WTC11 (cell line): ENCODE data around the gene LNX2. TPM values are rescaled to one million over a fixed set of nuclear protein-coding genes. Genes with fewer than 3 reads are reported as not detected.

Source experiments
- ATAC-seq: fragments of 200-7000 bp; cut with Tn5 transposase; 2 replicates; pipeline ENCODE4 v1.10.0; 2021; ENCODE audit warnings: mild to moderate bottlenecking, moderate library complexity
- CTCF ChIA-PET: fragments of 300-600 bp; sonication (Branson Sonifier 250); formaldehyde crosslinking; loops from one replicate; lab custom pipeline; 2021; ENCODE audit warnings: antibody characterized with exemption; lab: Charles Lee
- POLR2A ChIA-PET: fragments of 350-600 bp; sonication (Branson Sonifier 250); formaldehyde crosslinking; loops from one replicate; lab custom pipeline; 2021; ENCODE audit warnings: antibody characterized with exemption; lab: Charles Lee
- DNase-seq: peaks from one replicate; pipeline ENCODE4 v3.0.0; 2021; ENCODE audit warnings: low spot score
- H3K27ac Mint-ChIP-seq: 2 replicates; pipeline ENCODE4 v1.8.0; 2021; ENCODE audit warnings: mixed read lengths
- H3K27me3 Mint-ChIP-seq: 2 replicates; pipeline ENCODE4 v1.8.0; 2021; ENCODE audit warnings: low read depth, mild to moderate bottlenecking, moderate library complexity, mixed read lengths
- H3K36me3 Mint-ChIP-seq: 2 replicates; pipeline ENCODE4 v1.8.0; 2021; ENCODE audit warnings: mixed read lengths
- H3K4me1 Mint-ChIP-seq: 2 replicates; pipeline ENCODE4 v1.8.0; 2022; ENCODE audit warnings: mixed read lengths
- H3K4me3 Mint-ChIP-seq: 2 replicates; pipeline ENCODE4 v1.8.0; 2021; ENCODE audit warnings: mild to moderate bottlenecking, moderate library complexity, mixed read lengths
- H3K9me3 Mint-ChIP-seq: 2 replicates; pipeline ENCODE4 v1.8.0; 2021; ENCODE audit warnings: mixed read lengths
- FOXJ3 ChIP-seq: sonication (generic); formaldehyde crosslinking; IDR thresholded peaks from 2 replicates; pipeline ENCODE4 v1.9.0; 2021; ENCODE audit warnings: missing genetic modification reagents, mild to moderate bottlenecking, borderline replicate concordance
- FOXK1 ChIP-seq: sonication (generic); formaldehyde crosslinking; IDR thresholded peaks from 2 replicates; pipeline ENCODE4 v1.8.0; 2022; ENCODE audit warnings: mild to moderate bottlenecking, moderate library complexity, missing genetic modification reagents
- FOXP1 ChIP-seq: sonication (generic); formaldehyde crosslinking; IDR thresholded peaks from 2 replicates; pipeline ENCODE4 v1.8.0; 2022; ENCODE audit warnings: missing genetic modification reagents, mild to moderate bottlenecking, moderate library complexity, borderline replicate concordance
- HMGA2 ChIP-seq: fragments of 250-450 bp; sonication (Bioruptor Pico); IDR thresholded peaks from 2 replicates; pipeline ENCODE4 v1.4.0; 2021; ENCODE audit warnings: mild to moderate bottlenecking, moderate library complexity
- IRF2 ChIP-seq: sonication (generic); formaldehyde crosslinking; IDR thresholded peaks from 2 replicates; pipeline ENCODE4 v1.8.0; 2022; ENCODE audit warnings: low read depth, missing genetic modification reagents, borderline replicate concordance
- JAZF1 ChIP-seq: fragments of 250-450 bp; sonication (Bioruptor Pico); IDR thresholded peaks from 2 replicates; pipeline ENCODE4 v1.9.0; 2021; ENCODE audit warnings: moderate library complexity, mild to moderate bottlenecking, inconsistent platforms
- MYBL2 ChIP-seq: sonication (generic); formaldehyde crosslinking; IDR thresholded peaks from 2 replicates; pipeline ENCODE4 v1.8.1; 2023; ENCODE audit warnings: mild to moderate bottlenecking, moderate library complexity, missing genetic modification reagents
- NFATC4 ChIP-seq: fragments of 250-450 bp; sonication (Bioruptor Pico); IDR thresholded peaks from 2 replicates; pipeline ENCODE4 v1.9.0; 2021; ENCODE audit warnings: mild to moderate bottlenecking
- NFYB ChIP-seq: sonication (generic); formaldehyde crosslinking; conservative IDR thresholded peaks from 2 replicates; pipeline ENCODE4 v1.8.0; 2022; ENCODE audit warnings: low read depth, missing genetic modification reagents
- NR1H2 ChIP-seq: sonication (generic); formaldehyde crosslinking; IDR thresholded peaks from 2 replicates; pipeline ENCODE4 v1.9.0; 2021; ENCODE audit warnings: mild to moderate bottlenecking, moderate library complexity, missing genetic modification reagents
- RORB ChIP-seq: fragments of 250-450 bp; sonication (Bioruptor Pico); IDR thresholded peaks from 2 replicates; pipeline ENCODE4 v1.9.0; 2021; ENCODE audit warnings: mild to moderate bottlenecking
- SMAD3 ChIP-seq: sonication (generic); formaldehyde crosslinking; IDR thresholded peaks from 2 replicates; pipeline ENCODE4 v1.8.0; 2022; ENCODE audit warnings: missing genetic modification reagents, mild to moderate bottlenecking, borderline replicate concordance
- SOX15 ChIP-seq: fragments of 250-450 bp; sonication (Bioruptor Pico); IDR thresholded peaks from 2 replicates; pipeline ENCODE4 v1.9.0; 2021; ENCODE audit warnings: mild to moderate bottlenecking
- ZBTB21 ChIP-seq: sonication (generic); formaldehyde crosslinking; IDR thresholded peaks from 2 replicates; pipeline ENCODE4 v1.8.1; 2023; ENCODE audit warnings: mild to moderate bottlenecking, missing genetic modification reagents, borderline replicate concordance
- ZNF671 ChIP-seq: fragments of 250-450 bp; sonication (Bioruptor Pico); IDR thresholded peaks from 2 replicates; pipeline ENCODE4 v1.8.0; 2021; ENCODE audit warnings: mild to moderate bottlenecking
- total RNA-seq: library from RNA; stranded (reverse); gene quantifications from 3 replicates; pipeline ENCODE4 v1.2.3, GENCODE V29; 2021
- TF ChIP-seq, protein P1 (sequence below): sonication (generic); formaldehyde crosslinking; conservative IDR thresholded peaks from 2 replicates; pipeline ENCODE4 v1.8.1; 2022; ENCODE audit warnings: mild to moderate bottlenecking, missing genetic modification reagents
- TF ChIP-seq, protein P2 (sequence below): sonication (generic); formaldehyde crosslinking; IDR thresholded peaks from 2 replicates; pipeline ENCODE4 v1.8.0; 2022; ENCODE audit warnings: mild to moderate bottlenecking, missing genetic modification reagents
- TF ChIP-seq, protein P3 (sequence below): sonication (generic); formaldehyde crosslinking; IDR thresholded peaks from 2 replicates; pipeline ENCODE4 v1.8.1; 2023; ENCODE audit warnings: mild to moderate bottlenecking, missing genetic modification reagents
- TF ChIP-seq, protein P4 (sequence below): sonication (generic); formaldehyde crosslinking; IDR thresholded peaks from 2 replicates; pipeline ENCODE4 v1.8.0; 2022; ENCODE audit warnings: mild to moderate bottlenecking, missing genetic modification reagents
- TF ChIP-seq, protein P5 (sequence below): sonication (generic); formaldehyde crosslinking; IDR thresholded peaks from 2 replicates; pipeline ENCODE4 v1.8.1; 2022; ENCODE audit warnings: missing genetic modification reagents, borderline replicate concordance
- TF ChIP-seq, protein P6 (sequence below): sonication (generic); formaldehyde crosslinking; IDR thresholded peaks from 2 replicates; pipeline ENCODE4 v1.8.1; 2023; ENCODE audit warnings: mild to moderate bottlenecking, moderate library complexity, missing genetic modification reagents

LNX2 gene
- total RNA-seq, 1 experiment from 2014 or later = 10.1 TPM

DNA sequence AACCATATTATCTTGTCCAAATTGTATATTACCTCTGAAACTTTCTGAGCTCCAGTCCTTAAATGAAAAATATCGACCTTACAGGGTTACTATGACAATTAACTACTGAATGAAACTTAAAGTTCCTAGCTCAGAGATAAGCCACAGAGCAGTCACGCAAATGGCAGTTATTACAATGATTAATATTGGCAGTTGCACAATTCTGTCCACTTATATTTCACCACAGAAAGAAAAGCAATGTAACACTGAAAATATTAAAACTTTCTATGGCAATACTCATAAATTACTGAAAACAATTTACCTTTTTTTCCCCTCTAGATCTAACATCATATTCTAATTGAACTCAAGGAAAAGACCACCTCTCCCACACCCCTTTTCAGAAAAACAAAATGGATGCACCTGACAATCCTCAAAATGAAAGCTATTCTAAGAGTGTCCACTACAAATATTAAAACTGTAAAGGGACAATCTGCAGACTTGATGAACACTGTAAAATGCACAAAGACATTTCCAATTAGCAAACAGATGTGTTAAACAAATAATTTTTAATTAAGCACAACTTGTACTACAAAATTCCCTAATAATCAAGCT, 14.6 kb downstream of the LNX2 start (continued):
- TF ChIP-seq JAZF1 (CRISPR knock-in tag) (no peak), HMGA2 (CRISPR knock-in tag) (no peak), NFATC4 (CRISPR knock-in tag) (no peak), ZBTB21 (CRISPR knock-in tag) (no peak), IRF2 (no peak), ZNF671 (CRISPR knock-in tag) (no peak)
- TF ChIP-seq, all 79 proteins: peak for 0

DNA sequence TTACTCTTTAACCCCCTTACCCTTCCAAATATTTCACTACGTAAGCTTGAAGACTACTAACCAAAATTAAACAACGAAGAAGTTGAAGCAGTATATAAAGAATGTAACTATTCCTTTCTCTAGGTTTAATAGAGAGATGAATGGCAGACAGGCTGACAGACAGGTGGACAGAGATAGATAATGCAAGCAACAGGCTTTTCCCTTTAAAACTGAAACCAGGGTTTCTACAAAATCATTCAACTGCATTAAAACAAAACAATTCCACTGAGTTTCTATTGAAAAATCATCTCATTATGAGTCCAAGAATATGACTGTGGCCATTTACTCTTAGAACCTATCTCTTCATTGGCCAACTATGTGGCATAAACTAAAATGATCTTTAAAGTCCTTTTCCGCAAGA, 15.2 kb downstream of the LNX2 start:
- POLR2A ChIA-PET = no interaction called here
- TF ChIP-seq, protein P1, sequence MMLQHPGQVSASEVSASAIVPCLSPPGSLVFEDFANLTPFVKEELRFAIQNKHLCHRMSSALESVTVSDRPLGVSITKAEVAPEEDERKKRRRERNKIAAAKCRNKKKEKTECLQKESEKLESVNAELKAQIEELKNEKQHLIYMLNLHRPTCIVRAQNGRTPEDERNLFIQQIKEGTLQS (CRISPR knock-in tag) = no peak
- TF ChIP-seq FOXP1 (CRISPR knock-in tag) = no peak
- TF ChIP-seq, protein P2, sequence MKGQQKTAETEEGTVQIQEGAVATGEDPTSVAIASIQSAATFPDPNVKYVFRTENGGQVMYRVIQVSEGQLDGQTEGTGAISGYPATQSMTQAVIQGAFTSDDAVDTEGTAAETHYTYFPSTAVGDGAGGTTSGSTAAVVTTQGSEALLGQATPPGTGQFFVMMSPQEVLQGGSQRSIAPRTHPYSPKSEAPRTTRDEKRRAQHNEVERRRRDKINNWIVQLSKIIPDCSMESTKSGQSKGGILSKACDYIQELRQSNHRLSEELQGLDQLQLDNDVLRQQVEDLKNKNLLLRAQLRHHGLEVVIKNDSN (CRISPR knock-in tag) = no peak
- TF ChIP-seq HMGA2 (CRISPR knock-in tag) = no peak
- TF ChIP-seq, protein P3, sequence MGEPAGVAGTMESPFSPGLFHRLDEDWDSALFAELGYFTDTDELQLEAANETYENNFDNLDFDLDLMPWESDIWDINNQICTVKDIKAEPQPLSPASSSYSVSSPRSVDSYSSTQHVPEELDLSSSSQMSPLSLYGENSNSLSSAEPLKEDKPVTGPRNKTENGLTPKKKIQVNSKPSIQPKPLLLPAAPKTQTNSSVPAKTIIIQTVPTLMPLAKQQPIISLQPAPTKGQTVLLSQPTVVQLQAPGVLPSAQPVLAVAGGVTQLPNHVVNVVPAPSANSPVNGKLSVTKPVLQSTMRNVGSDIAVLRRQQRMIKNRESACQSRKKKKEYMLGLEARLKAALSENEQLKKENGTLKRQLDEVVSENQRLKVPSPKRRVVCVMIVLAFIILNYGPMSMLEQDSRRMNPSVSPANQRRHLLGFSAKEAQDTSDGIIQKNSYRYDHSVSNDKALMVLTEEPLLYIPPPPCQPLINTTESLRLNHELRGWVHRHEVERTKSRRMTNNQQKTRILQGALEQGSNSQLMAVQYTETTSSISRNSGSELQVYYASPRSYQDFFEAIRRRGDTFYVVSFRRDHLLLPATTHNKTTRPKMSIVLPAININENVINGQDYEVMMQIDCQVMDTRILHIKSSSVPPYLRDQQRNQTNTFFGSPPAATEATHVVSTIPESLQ (CRISPR knock-in tag) = no peak
- no peak for TF ChIP-seq FOXK1 (CRISPR knock-in tag)
- TF ChIP-seq MYBL2 (CRISPR knock-in tag) = no peak
- no peak for TF ChIP-seq SOX15
- no peak for TF ChIP-seq RORB (CRISPR knock-in tag)
- TF ChIP-seq, protein P4, sequence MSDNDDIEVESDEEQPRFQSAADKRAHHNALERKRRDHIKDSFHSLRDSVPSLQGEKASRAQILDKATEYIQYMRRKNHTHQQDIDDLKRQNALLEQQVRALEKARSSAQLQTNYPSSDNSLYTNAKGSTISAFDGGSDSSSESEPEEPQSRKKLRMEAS (CRISPR knock-in tag) = no peak
- TF ChIP-seq NR1H2 (CRISPR knock-in tag) = no peak
- no peak for TF ChIP-seq FOXJ3 (CRISPR knock-in tag)
- TF ChIP-seq, protein P5, sequence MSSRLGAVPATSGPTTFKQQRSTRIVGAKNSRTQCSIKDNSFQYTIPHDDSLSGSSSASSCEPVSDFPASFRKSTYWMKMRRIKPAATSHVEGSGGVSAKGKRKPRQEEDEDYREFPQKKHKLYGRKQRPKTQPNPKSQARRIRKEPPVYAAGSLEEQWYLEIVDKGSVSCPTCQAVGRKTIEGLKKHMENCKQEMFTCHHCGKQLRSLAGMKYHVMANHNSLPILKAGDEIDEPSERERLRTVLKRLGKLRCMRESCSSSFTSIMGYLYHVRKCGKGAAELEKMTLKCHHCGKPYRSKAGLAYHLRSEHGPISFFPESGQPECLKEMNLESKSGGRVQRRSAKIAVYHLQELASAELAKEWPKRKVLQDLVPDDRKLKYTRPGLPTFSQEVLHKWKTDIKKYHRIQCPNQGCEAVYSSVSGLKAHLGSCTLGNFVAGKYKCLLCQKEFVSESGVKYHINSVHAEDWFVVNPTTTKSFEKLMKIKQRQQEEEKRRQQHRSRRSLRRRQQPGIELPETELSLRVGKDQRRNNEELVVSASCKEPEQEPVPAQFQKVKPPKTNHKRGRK (CRISPR knock-in tag) = no peak
- no peak for TF ChIP-seq SMAD3 (CRISPR knock-in tag)
- no peak for TF ChIP-seq NFYB
- TF ChIP-seq, protein P6, sequence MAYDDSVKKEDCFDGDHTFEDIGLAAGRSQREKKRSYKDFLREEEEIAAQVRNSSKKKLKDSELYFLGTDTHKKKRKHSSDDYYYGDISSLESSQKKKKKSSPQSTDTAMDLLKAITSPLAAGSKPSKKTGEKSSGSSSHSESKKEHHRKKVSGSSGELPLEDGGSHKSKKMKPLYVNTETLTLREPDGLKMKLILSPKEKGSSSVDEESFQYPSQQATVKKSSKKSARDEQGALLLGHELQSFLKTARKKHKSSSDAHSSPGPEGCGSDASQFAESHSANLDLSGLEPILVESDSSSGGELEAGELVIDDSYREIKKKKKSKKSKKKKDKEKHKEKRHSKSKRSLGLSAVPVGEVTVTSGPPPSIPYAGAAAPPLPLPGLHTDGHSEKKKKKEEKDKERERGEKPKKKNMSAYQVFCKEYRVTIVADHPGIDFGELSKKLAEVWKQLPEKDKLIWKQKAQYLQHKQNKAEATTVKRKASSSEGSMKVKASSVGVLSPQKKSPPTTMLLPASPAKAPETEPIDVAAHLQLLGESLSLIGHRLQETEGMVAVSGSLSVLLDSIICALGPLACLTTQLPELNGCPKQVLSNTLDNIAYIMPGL (CRISPR knock-in tag) = no peak
- Mint-ChIP-seq H3K27ac (no peak overlapping the region), H3K36me3 (no peaks in the 10 kb centered on the region), H3K27me3 (no peaks in the 10 kb centered on the region), H3K4me3 (no peak overlapping the region), H3K9me3 (no peaks in the 10 kb centered on the region), H3K4me1 (peaks cover 35% of the 10 kb centered on the region)
- DNase-seq (no peak), ATAC-seq (no peak)
- CTCF ChIA-PET = no interaction called here
